ENCODE results near the gene RYR2.

DNA sequence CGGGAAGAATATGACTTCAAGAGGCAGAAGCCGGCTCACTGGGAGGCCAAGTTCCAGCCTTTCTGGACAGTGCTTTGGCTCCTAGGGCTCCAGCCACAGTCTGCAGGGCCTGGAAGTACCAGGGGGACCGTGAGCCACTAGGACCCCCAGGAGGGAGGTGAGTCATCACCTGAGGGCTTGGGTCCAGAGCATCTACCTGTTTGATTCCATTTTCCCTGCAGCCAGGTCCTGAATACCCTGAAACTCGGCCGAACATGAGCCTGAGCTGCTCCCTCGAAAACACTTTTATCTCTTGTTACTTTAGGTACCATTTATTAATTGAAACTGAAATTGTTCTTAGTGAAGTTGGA, 164.1 kb downstream of the RYR2 start:
- TF ChIP-seq RBM22 (IDR thresholded peaks at IDR 0.05; ENCODE audit: low read depth, low read length, poor library complexity, severe bottlenecking) (no peak), RAD21 (CRISPR knock-in tag; conservative IDR thresholded peaks at IDR 0.05 in 1 of 2, IDR thresholded peaks at IDR 0.05 in 1 of 2) (no peak), XRCC4 (IDR thresholded peaks at IDR 0.05; ENCODE audit: extremely low read depth, insufficient read depth, insufficient read length) (no peak), NCOA4 (IDR thresholded peaks at IDR 0.05; ENCODE audit: partially characterized antibody) (no peak), BRF1 (IDR thresholded peaks at IDR 0.05; ENCODE audit: borderline replicate concordance, extremely low read depth, insufficient read length) (no peak), SMC3 (conservative IDR thresholded peaks at IDR 0.05; ENCODE audit: insufficient read depth, low read depth, low read length) (no peak), ZNF134 (CRISPR knock-in tag; conservative IDR thresholded peaks at IDR 0.05) (no peak), MLLT1 (IDR thresholded peaks at IDR 0.05) (no peak), HDGF (IDR thresholded peaks at IDR 0.05) (no peak), GABPA (tag; conservative IDR thresholded peaks at IDR 0.05; ENCODE audit: low read depth) (no peak)
- TF ChIP-seq, protein P1, sequence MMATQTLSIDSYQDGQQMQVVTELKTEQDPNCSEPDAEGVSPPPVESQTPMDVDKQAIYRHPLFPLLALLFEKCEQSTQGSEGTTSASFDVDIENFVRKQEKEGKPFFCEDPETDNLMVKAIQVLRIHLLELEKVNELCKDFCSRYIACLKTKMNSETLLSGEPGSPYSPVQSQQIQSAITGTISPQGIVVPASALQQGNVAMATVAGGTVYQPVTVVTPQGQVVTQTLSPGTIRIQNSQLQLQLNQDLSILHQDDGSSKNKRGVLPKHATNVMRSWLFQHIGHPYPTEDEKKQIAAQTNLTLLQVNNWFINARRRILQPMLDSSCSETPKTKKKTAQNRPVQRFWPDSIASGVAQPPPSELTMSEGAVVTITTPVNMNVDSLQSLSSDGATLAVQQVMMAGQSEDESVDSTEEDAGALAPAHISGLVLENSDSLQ (IDR thresholded peaks at IDR 0.05), result no peak
